ENCODE results near the gene MICALL2.

DNA sequence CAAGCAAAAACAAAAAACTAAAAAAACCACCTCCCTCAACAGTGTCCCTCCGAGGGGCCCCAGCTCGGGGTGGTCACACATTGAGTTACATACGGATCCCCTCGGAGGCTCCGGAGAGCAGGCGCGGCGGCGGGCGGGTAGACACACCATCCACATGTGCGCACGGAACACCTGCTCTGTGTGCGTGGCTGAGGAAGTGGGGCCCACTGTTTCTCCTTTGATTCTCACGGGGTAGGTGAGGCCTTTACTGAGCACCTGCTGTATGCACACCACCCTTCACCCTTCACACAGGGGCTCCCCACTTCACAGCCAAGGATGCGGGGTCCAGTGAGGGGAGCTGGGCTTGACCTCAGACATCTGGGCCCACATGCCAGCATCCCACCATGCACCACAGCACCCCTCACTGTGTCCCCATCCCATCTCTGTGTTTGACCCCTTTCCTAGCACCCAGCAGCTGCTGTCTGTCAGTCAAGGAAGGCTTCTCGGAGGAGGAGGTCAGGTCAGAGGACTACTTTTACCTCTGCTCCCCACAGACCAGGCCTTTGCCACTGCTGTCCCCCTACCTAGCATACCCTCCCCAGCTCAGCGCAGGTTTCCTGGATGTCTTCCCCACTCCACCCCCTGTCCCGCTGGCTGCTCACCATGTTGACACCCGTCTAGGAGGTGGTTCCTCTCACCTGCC, 71.1 kb downstream of the MICALL2 start:
- TF ChIP-seq, protein P1, sequence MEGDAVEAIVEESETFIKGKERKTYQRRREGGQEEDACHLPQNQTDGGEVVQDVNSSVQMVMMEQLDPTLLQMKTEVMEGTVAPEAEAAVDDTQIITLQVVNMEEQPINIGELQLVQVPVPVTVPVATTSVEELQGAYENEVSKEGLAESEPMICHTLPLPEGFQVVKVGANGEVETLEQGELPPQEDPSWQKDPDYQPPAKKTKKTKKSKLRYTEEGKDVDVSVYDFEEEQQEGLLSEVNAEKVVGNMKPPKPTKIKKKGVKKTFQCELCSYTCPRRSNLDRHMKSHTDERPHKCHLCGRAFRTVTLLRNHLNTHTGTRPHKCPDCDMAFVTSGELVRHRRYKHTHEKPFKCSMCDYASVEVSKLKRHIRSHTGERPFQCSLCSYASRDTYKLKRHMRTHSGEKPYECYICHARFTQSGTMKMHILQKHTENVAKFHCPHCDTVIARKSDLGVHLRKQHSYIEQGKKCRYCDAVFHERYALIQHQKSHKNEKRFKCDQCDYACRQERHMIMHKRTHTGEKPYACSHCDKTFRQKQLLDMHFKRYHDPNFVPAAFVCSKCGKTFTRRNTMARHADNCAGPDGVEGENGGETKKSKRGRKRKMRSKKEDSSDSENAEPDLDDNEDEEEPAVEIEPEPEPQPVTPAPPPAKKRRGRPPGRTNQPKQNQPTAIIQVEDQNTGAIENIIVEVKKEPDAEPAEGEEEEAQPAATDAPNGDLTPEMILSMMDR (IDR thresholded peaks at IDR 0.05), result no peak
- no peak for TF ChIP-seq POLR2A (IDR thresholded peaks at IDR 0.05)

All from testis (tissue), 2 donors.